OCI-LY7 (cell line): ENCODE measurements around the gene DCPS. TPM values are rescaled to one million over a fixed set of nuclear protein-coding genes. Genes with fewer than 3 reads are reported as not detected.

ENCODE experiments used
- BruUV-seq: library from RNA; stranded (reverse); fragments of 400-500 nt; replicated peaks from 2 replicates; lab custom pipeline; 2021; lab: Mats Ljungman, UMichigan
- CTCF ChIA-PET: fragments of 300-600 bp; sonication (Branson Sonifier 250); formaldehyde crosslinking; loops from one replicate; lab custom pipeline; 2022; ENCODE audit warnings: antibody characterized with exemption; ENCODE audit not compliant: unreplicated experiment; lab: Charles Lee
- POLR2A ChIA-PET: fragments of 300-600 bp; sonication (Branson Sonifier 250); formaldehyde crosslinking; loops from one replicate; lab custom pipeline; 2022; ENCODE audit warnings: antibody characterized with exemption; lab: Charles Lee
- DNase-seq: peaks from one replicate; pipeline ENCODE4 v3.0.0-alpha.2; 2015; ENCODE audit warnings: low spot score
- H2AFZ ChIP-seq: fragments of 200-600 bp; sonication (generic), shearing (Covaris generic); 2 replicates; pipeline ENCODE4 v1.6.1; 2014; ENCODE audit warnings: mild to moderate bottlenecking, antibody characterized with exemption, low read length, moderate library complexity
- H3K27ac ChIP-seq: fragments of 200-600 bp; sonication (generic); 2 replicates; pipeline ENCODE4 v1.5.1; 2014; ENCODE audit warnings: mixed run types, low read depth, mild to moderate bottlenecking, moderate library complexity, low read length, inconsistent platforms; ENCODE audit not compliant: poor library complexity, severe bottlenecking
- H3K36me3 ChIP-seq: fragments of 200-600 bp; sonication (generic); 2 replicates; pipeline ENCODE4 v1.6.1; 2014; ENCODE audit warnings: mild to moderate bottlenecking, antibody characterized with exemption, low read length, moderate library complexity, mixed read lengths; ENCODE audit not compliant: insufficient read depth
- H3K4me1 ChIP-seq: fragments of 200-600 bp; sonication (generic); 2 replicates; pipeline ENCODE4 v1.5.1; 2014; ENCODE audit warnings: mild to moderate bottlenecking, low read length; ENCODE audit not compliant: insufficient read depth, poor library complexity, severe bottlenecking
- H3K4me2 ChIP-seq: fragments of 200-600 bp; sonication (generic); 2 replicates; pipeline ENCODE4 v1.6.1; 2014; ENCODE audit warnings: mild to moderate bottlenecking, low read length
- H3K4me3 ChIP-seq: fragments of 200-600 bp; sonication (generic); 2 replicates; pipeline ENCODE4 v1.5.1; 2014; ENCODE audit warnings: mild to moderate bottlenecking, low read depth, low read length; ENCODE audit not compliant: poor library complexity, severe bottlenecking
- H3K79me2 ChIP-seq: fragments of 200-600 bp; sonication (generic); 2 replicates; pipeline ENCODE4 v1.6.1; 2016; ENCODE audit warnings: low read depth, mild to moderate bottlenecking, low read length, moderate library complexity, mixed read lengths; ENCODE audit not compliant: insufficient read depth
- H3K9me2 ChIP-seq: fragments of 200-600 bp; sonication (generic); 2 replicates; pipeline ENCODE4 v1.6.1; 2016; ENCODE audit warnings: mild to moderate bottlenecking, low read length, mixed read lengths; ENCODE audit not compliant: insufficient read depth
- H3K9me3 ChIP-seq: fragments of 200-600 bp; sonication (generic); 2 replicates; pipeline ENCODE4 v1.6.1; 2014; ENCODE audit warnings: mild to moderate bottlenecking, mixed run types, low read length, mixed read lengths
- H4K20me1 ChIP-seq: fragments of 200-600 bp; sonication (generic); 2 replicates; pipeline ENCODE4 v1.6.1; 2014; ENCODE audit warnings: mild to moderate bottlenecking, antibody characterized with exemption, low read length, moderate library complexity, mixed read lengths; ENCODE audit not compliant: insufficient read depth
- CTCF ChIP-seq: fragments of 200-600 bp; sonication (generic); conservative IDR thresholded peaks from 2 replicates; pipeline ENCODE4 v1.5.1; 2014; ENCODE audit warnings: mild to moderate bottlenecking, antibody characterized with exemption, low read length, moderate library complexity, mixed read lengths
- EZH2phosphoT487 ChIP-seq: fragments of 200-600 bp; sonication (generic); IDR thresholded peaks from 2 replicates; pipeline ENCODE4 v1.6.1; 2018; ENCODE audit warnings: low read depth, borderline replicate concordance, mild to moderate bottlenecking, mixed run types, antibody characterized with exemption, low read length, moderate library complexity, mixed read lengths
- intact Hi-C: fragments of 100-400 bp; cut with micrococcal nuclease; formaldehyde crosslinking; loops from one replicate; pipeline ENCODE4 v1.10.0; 2022; ENCODE audit not compliant: unreplicated experiment
- total RNA-seq, 2 experiments: library from RNA; depleted of rRNA in 1 of 2; stranded (reverse); fragments of >200 nt in 1 of 2; shearing (Covaris generic) in 1 of 2; gene quantifications; 2 replicates each; pipeline ENCODE4 v1.2.3, GENCODE V29; 2014 to 2022

The DCPS gene
- total RNA-seq, 2 experiments from 2014 or later, result 30.4 to 36.5 TPM

- no peaks in the 10 kb centered on the region for H3K9me2 ChIP-seq
- TSS peak; percentile 89 for BruUV-seq
- POLR2A ChIA-PET, result interaction anchor here (0.8 to 2.2 kb wide), 10 partner anchors 11 to 1159 kb away, joined by 3 to 7 read pairs (median 3); partner anchors contain the start of genes DCPS, FAM118B, PUS3 and RPUSD4
- H3K4me1 ChIP-seq, result peaks cover 19% of the 10 kb centered on the region
- H3K36me3 ChIP-seq, result peaks cover 50% of the 10 kb centered on the region
- DNase-seq, result peak; percentile 99
- H3K27ac ChIP-seq, result peak within 1 kb of the TSS; percentile 52
- intact Hi-C loops, result loop anchor here (1.0 to 10.0 kb wide), 3 partner anchors 14 to 654 kb away; partner anchors contain the start of genes FAM118B, RPUSD4 and TIRAP
- peak within 1 kb of the TSS; percentile 87 for H2AFZ ChIP-seq
- 0 out of 2 replicates have a peak, but pooled peaks cover 3% of the 10 kb centered on the region for H4K20me1 ChIP-seq
- H3K9me3 ChIP-seq, result no peaks in the 10 kb centered on the region
- H3K4me2 ChIP-seq, result peak within 1 kb of the TSS; percentile 96
- CTCF ChIA-PET, result interaction anchor here (1.0 kb wide), 1 partner anchor 87 kb away, joined by 3 read pairs; the partner anchor contains the start of gene ST3GAL4
- H3K4me3 ChIP-seq, result peak within 1 kb of the TSS; percentile 98
- H3K79me2 ChIP-seq, result peaks cover 40% of the 10 kb centered on the region
- TF ChIP-seq EZH2phosphoT487 (no peak), CTCF (no peak)
These were observed 34.9 kb upstream of the DCPS start, which contains the start of the genes FOXRED1 and SRPRA for GRCh38 chr11:126268708-126269579. TSS of gene FOXRED1 (plus strand) at chr11:126269154. CDS start at chr11:126269207, 53 bp downstream. TSS of gene SRPRA (minus strand) at chr11:126268895. CDS start at chr11:126268804, 91 bp downstream.

- no peaks in the 10 kb centered on the region for H4K20me1 ChIP-seq
- no peak overlapping the region for H3K4me3 ChIP-seq
- intact Hi-C loops, result no loop called here
- no peak overlapping the region for H3K4me2 ChIP-seq
- no peak overlapping the region for H2AFZ ChIP-seq
- TF ChIP-seq EZH2phosphoT487 (no peak), CTCF (no peak)
- ChIA-PET POLR2A (no interaction called here), CTCF (no interaction called here)
- H3K79me2 ChIP-seq, result no peaks in the 10 kb centered on the region
- no peaks in the 10 kb centered on the region for H3K9me3 ChIP-seq
- peaks cover 12% of the 10 kb centered on the region for H3K4me1 ChIP-seq
- no peak for DNase-seq
- H3K27ac ChIP-seq, result no peak overlapping the region
- peaks cover 54% of the 10 kb centered on the region for H3K36me3 ChIP-seq
- BruUV-seq, result no TSS peak
- H3K9me2 ChIP-seq, result no peaks in the 10 kb centered on the region
These were observed 26.5 kb upstream of the DCPS start for GRCh38 chr11:126277322-126277721.
